Tibial nerve (tissue), 3 donors: ENCODE results near the gene CAMTA1.

Source experiments
- CTCF ChIP-seq, 5 experiments: fragments of 200-600 bp in 3 of 5; fragments of 450-650 bp in 2 of 5; sonication (generic) in 3 of 5; IDR thresholded peaks; one replicate each; pipeline ENCODE4 v1.5.1; 2016 to 2019; ENCODE audit warnings: antibody characterized with exemption in 5 of 5, mild to moderate bottlenecking in 3 of 5, moderate library complexity in 2 of 5
- POLR2A ChIP-seq, 2 donors: fragments of 450-650 bp; IDR thresholded peaks; one replicate each; pipeline ENCODE4 v1.6.1; 2017; ENCODE audit warnings: antibody characterized with exemption in 2 of 2, mild to moderate bottlenecking in 2 of 2, moderate library complexity in 2 of 2

GRCh38 chr1:7518411-7518810 is 733.2 kb downstream of the CAMTA1 start:
- no peak for TF ChIP-seq CTCF (IDR thresholded peaks at IDR 0.05)
- TF ChIP-seq POLR2A (IDR thresholded peaks at IDR 0.05): no peak
